PFSK-1 (cell line): Measurements from ENCODE around the gene FLRT3.

Experiments used
- POLR2AphosphoS5 ChIP-seq: IDR thresholded peaks from 2 replicates; pipeline ENCODE4 v1.6.1; 2012; ENCODE audit warnings: low read depth, mild to moderate bottlenecking, control low read depth, low read length, moderate library complexity
- REST ChIP-seq, 2 experiments: IDR thresholded peaks; 2 replicates each; pipeline versions ENCODE4 v1.6.1 to v1.8.0; 2011 to 2012; ENCODE audit warnings: low read depth in 2 of 2, low read length in 2 of 2, control low read depth in 1 of 2, inconsistent platforms in 1 of 2, mild to moderate bottlenecking in 1 of 2, moderate library complexity in 1 of 2; ENCODE audit not compliant: insufficient read depth in 1 of 2

- TF ChIP-seq POLR2AphosphoS5: no peak
- no peak for TF ChIP-seq REST (IDR thresholded peaks at IDR 0.05; ENCODE audit: insufficient read depth in 1 of 2, low read depth in 2 of 2, low read length in 2 of 2)
Observed at GRCh38 chr20:14312001-14312400, 25.4 kb downstream of the FLRT3 start.
